Heart right ventricle (tissue), 16 donors: Measurements from ENCODE around the gene DCST2. TPM values are rescaled to one million over a fixed set of nuclear protein-coding genes. Genes with fewer than 3 reads are reported as not detected.

Experiments used
- ATAC-seq, 8 donors: fragments of 200-7000 bp; cut with Tn5 transposase; one replicate each; pipeline ENCODE4 v1.9.1; 2020; ENCODE audit warnings: mild to moderate bottlenecking in 8 of 8, moderate library complexity in 8 of 8, moderate number of reproducible peaks in 1 of 8
- DNase-seq, 2 donors: peaks; one replicate each; pipeline ENCODE4 v3.0.0-alpha.2; 2020
- H3K27ac ChIP-seq, 10 donors: fragments of 200-600 bp; sonication (generic) in 2 of 10; one replicate each; pipeline versions ENCODE4 v1.5.0 to v1.8.0; 2020 to 2022; ENCODE audit warnings: mild to moderate bottlenecking in 3 of 10
- H3K27me3 ChIP-seq, 7 donors: fragments of 200-600 bp; one replicate each; pipeline ENCODE4 v1.8.0; 2021 to 2022; ENCODE audit warnings: mild to moderate bottlenecking in 2 of 7
- H3K36me3 ChIP-seq, 9 donors: fragments of 200-600 bp; sonication (generic) in 1 of 9; one replicate each; pipeline versions ENCODE4 v1.5.0 to v1.8.0; 2020 to 2022; ENCODE audit warnings: mild to moderate bottlenecking in 2 of 9
- H3K4me1 ChIP-seq, 9 donors: fragments of 200-600 bp; sonication (generic) in 1 of 9; one replicate each; pipeline versions ENCODE4 v1.5.0 to v1.8.0; 2020 to 2022; ENCODE audit warnings: mild to moderate bottlenecking in 4 of 9
- H3K4me3 ChIP-seq, 10 donors: fragments of 200-600 bp; sonication (generic) in 2 of 10; one replicate each; pipeline versions ENCODE4 v1.5.0 to v1.8.0; 2020 to 2022; ENCODE audit warnings: mild to moderate bottlenecking in 7 of 10, moderate library complexity in 2 of 10
- H3K9me3 ChIP-seq, 11 donors: fragments of 200-600 bp in 10 of 11; sonication (generic) in 2 of 11; one replicate each; pipeline versions ENCODE4 v1.5.0 to v1.8.0; 2013 to 2022; ENCODE audit warnings: mild to moderate bottlenecking in 2 of 11, control low read depth in 1 of 11, moderate library complexity in 1 of 11
- WGBS, 2 donors: extraction: QIAGEN DNeasy Blood & Tissue Kit; methylation state at CpG; one replicate each; pipeline ENCODE4 v1.1.7; 2013; ENCODE audit warnings: inconsistent platforms in 1 of 2; 5-methylcytosine and 5-hydroxymethylcytosine counted together
- intact Hi-C, 10 donors: fragments of 100-400 bp; cut with DNase I; formaldehyde crosslinking; loops; one replicate each; pipeline versions ENCODE4 v1.11.1 to v1.14.2; 2022
- polyA plus RNA-seq, 2 donors: library from polyadenylated mRNA; stranded (reverse); fragments of 200-250 nt; gene quantifications; one replicate each; pipeline ENCODE4 v1.2.3, GENCODE V29; 2013
- total RNA-seq, 10 donors: library from RNA; stranded (reverse); fragmentation: NEBNext Ultra II Directional in 3 of 10; extraction: Animal tissue kit (Norgen Biotek cat#: 25700) in 3 of 10; gene quantifications; one replicate each; pipeline versions ENCODE4 v1.2.1 to v1.2.4, GENCODE V29; 2021 to 2023
- TF ChIP-seq, protein P1 (sequence below), 9 donors: fragments of 200-600 bp; sonication (generic) in 2 of 9; IDR thresholded peaks; one replicate each; pipeline versions ENCODE4 v1.5.0 to v1.8.0; 2021 to 2022; ENCODE audit warnings: antibody characterized with exemption in 9 of 9, mild to moderate bottlenecking in 5 of 9, moderate library complexity in 1 of 9
- donor health status: Arrhythmogenic right ventricular cardiomyopathy.
- donor health status: ischemic (EF 13 %, LVEDD 7.1; RV severe dilation, severe dysfunction).
- donor health status: healthy with polysubstance abuse.
- donor health status: DM: no; HTN: yes; CAD: no.
- donor health status: DM: no; HTN: no; CAD: no.
- donor health status: ischemic (EF 25% LVEDD 6.9; RV normal size, moderate dysfunction).
- donor health status: ischemic (EF 25% LVEDD 5.7; RV mildly dilated, moderate dysfunction).
- donor health status: healthy.
- donor health status: DM: yes; HTN: yes; CAD: no.
- donor health status: Ischemic cardiomyopathy.
- donor health status: ischemic (EF 35%, LVEDD 5.7; RV mildly dilated, moderate dysfunction).
- donor health status: nonischemic (EF 11% LVEDD 7.7; RV severe dilation, severe dysfunction).
- donor health status: DM: yes; HTN: yes; CAD: no.
- donor health status: PGD.
- donor health status: ischemic (EF 29% LVEDD 5.4; RV normal size, mild dysfunction).
- donor health status: nonischemic (EF 23%, LVEDD 6.1; RV moderate dilation, normal function).

DCST2 gene
- total and polyA plus RNA-seq, 12 donors = 0.15 to 1.8 (median 0.32) TPM; not detected in 1

- TF ChIP-seq, protein P1, sequence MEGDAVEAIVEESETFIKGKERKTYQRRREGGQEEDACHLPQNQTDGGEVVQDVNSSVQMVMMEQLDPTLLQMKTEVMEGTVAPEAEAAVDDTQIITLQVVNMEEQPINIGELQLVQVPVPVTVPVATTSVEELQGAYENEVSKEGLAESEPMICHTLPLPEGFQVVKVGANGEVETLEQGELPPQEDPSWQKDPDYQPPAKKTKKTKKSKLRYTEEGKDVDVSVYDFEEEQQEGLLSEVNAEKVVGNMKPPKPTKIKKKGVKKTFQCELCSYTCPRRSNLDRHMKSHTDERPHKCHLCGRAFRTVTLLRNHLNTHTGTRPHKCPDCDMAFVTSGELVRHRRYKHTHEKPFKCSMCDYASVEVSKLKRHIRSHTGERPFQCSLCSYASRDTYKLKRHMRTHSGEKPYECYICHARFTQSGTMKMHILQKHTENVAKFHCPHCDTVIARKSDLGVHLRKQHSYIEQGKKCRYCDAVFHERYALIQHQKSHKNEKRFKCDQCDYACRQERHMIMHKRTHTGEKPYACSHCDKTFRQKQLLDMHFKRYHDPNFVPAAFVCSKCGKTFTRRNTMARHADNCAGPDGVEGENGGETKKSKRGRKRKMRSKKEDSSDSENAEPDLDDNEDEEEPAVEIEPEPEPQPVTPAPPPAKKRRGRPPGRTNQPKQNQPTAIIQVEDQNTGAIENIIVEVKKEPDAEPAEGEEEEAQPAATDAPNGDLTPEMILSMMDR (IDR thresholded peaks at IDR 0.05) = no peak
- WGBS, 2 donors = 43 to 44% methylated on average over 17 of the region's 17 CpGs
Observed at GRCh38 chr1:155005076-155006011, 28.2 kb downstream of the DCST2 start.

GRCh38 chr1:155004352-155005075, 29.1 kb downstream of the DCST2 start:
- WGBS, 2 donors = 24 to 33% methylated on average over 5 of the region's 5 CpGs
- intact Hi-C loops = loop anchor here in 3 of 10 donors (5.0 to 10.0 kb wide), 3 partner anchors 42 to 60 kb away; partner anchors contain the start of genes ADAM15 (in 1 of the 3), EFNA4 (in 1 of the 3) and PYGO2 (in 1 of the 3)
- Histone ChIP-seq H3K27ac (peak overlapping the region; percentile 90 to 98 (median 96)), H3K4me3 (peak overlapping the region; percentile 50 to 97 (median 91)), H3K27me3 (no peaks in the 10 kb centered on the region), H3K9me3 (no peaks in the 10 kb centered on the region), H3K4me1 (peaks cover 29 to 71% (median 60%) of the 10 kb centered on the region in 9 donors), H3K36me3 (no peaks in the 10 kb centered on the region)
- DNase-seq (no peak), ATAC-seq (no peak)
- TF ChIP-seq, protein P1 (IDR thresholded peaks at IDR 0.05) = no peak

More at GRCh38 chr1:155005076-155006011, 28.2 kb downstream of the DCST2 start:
- no peaks in the 10 kb centered on the region for H3K9me3 ChIP-seq
- intact Hi-C loops = loop anchor here in 1 of 10 donors (10.0 kb wide), 1 partner anchor 59 kb away; the partner anchor contains the start of gene EFNA4
- H3K27me3 ChIP-seq = no peaks in the 10 kb centered on the region
- peak overlapping the region in 8 of 10 donors; percentile 87 to 97 (median 92) for H3K4me3 ChIP-seq
- DNase-seq (peak; percentile 69 to 80), ATAC-seq (peak in 6 of 8 donors; percentile 3 to 25 (median 12))
- H3K36me3 ChIP-seq = no peaks in the 10 kb centered on the region
- H3K27ac ChIP-seq = peak overlapping the region; percentile 90 to 98 (median 96)
- H3K4me1 ChIP-seq = peaks cover 26 to 70% (median 54%) of the 10 kb centered on the region in 9 donors

DNA sequence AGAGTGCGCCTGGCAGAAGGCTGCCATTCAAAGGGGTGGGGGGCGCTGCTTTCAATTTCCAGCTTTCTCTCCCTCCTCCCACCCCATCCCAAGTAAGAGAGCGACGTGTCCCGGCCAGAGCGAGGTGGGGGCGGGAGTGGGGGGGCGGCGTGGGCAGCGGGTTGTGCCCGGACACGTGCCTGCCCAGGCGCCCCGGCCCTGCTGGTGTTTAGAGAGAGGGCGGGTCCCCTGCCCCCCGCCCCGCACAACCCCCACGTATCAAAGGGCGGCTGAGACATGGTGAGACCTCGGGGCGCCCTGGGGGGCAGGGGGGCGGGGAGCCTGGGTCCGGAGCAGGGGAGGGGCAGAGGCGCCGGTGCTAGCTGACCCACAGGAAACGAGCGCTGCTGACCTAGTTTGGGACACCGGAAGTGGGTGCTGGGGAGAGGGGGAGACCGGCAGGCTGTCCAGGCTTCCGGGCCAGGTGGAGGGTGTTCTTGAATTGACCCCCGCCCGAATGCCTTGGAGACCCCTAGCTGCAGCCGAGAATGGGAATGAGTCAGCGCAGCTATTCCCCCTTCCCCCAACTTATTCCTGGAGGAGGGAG, 29.7 kb downstream of the DCST2 start:
- peak in 7 of 8 donors; percentile 5 to 19 (median 8) for ATAC-seq
- H3K4me1 ChIP-seq = peaks cover 33 to 75% (median 66%) of the 10 kb centered on the region in 9 donors
- WGBS, 2 donors = 0 to 1% methylated on average over 34 of the region's 34 CpGs
- no peaks in the 10 kb centered on the region for H3K36me3 ChIP-seq
- TF ChIP-seq, protein P1 (IDR thresholded peaks at IDR 0.05) = no peak
- H3K27ac ChIP-seq = peak overlapping the region; percentile 90 to 98 (median 96)
- peak; percentile 72 to 79 for DNase-seq
- H3K4me3 ChIP-seq = peak overlapping the region; percentile 50 to 97 (median 91)
- no peaks in the 10 kb centered on the region for H3K9me3 ChIP-seq
- H3K27me3 ChIP-seq = no peaks in the 10 kb centered on the region
- intact Hi-C loops = loop anchor here in 3 of 10 donors (5.0 to 10.0 kb wide), 3 partner anchors 42 to 61 kb away; partner anchors contain the start of genes ADAM15 (in 1 of the 3), EFNA4 (in 1 of the 3) and PYGO2 (in 1 of the 3)
